Bronchial epithelial cell (primary cell): ENCODE data around the gene ATP9A. TPM values are rescaled to one million over a fixed set of nuclear protein-coding genes. Genes with fewer than 3 reads are reported as not detected.

Source experiments
- DNase-seq: peaks from one replicate; pipeline ENCODE4 v3.0.0-alpha.2; 2010; ENCODE audit warnings: low read depth
- FAIRE-seq: peaks from 2 replicates; lab custom pipeline; 2011; peaks lifted over from hg19 to GRCh38; lab: Jason Lieb, UNC
- H3K27me3 ChIP-seq: 2 replicates; pipeline ENCODE4 v1.5.1; 2011; ENCODE audit warnings: low read length; ENCODE audit not compliant: control insufficient read depth, insufficient read depth
- H3K36me3 ChIP-seq: 2 replicates; pipeline ENCODE4 v1.5.1; 2011; ENCODE audit warnings: low read length; ENCODE audit not compliant: control insufficient read depth, insufficient read depth
- H3K4me3 ChIP-seq: 2 replicates; pipeline ENCODE4 v1.5.1; 2011; ENCODE audit warnings: mild to moderate bottlenecking, low read depth, low read length, control low read depth
- CTCF ChIP-seq: IDR thresholded peaks from 2 replicates; pipeline ENCODE4 v1.5.1; 2011; ENCODE audit warnings: mild to moderate bottlenecking, moderate library complexity, low read length, control low read depth, inconsistent platforms; ENCODE audit not compliant: insufficient read depth, severe bottlenecking
- total RNA-seq: library from RNA; depleted of rRNA; stranded (reverse); fragments of >200 nt; gene quantifications from 2 replicates; pipeline ENCODE4 v1.2.1, GENCODE V29; 2014

ATP9A gene
- total RNA-seq, 1 donor from 2014 or later = 26.3 TPM

GRCh38 chr20:51811042-51811355 lies 42.8 kb upstream of the ATP9A start:
- no peaks in the 10 kb centered on the region for H3K27me3 ChIP-seq
- no peak for FAIRE-seq

GRCh38 chr20:51810155-51811041 lies 42.2 kb upstream of the ATP9A start:
- Histone ChIP-seq H3K27me3 (no peaks in the 10 kb centered on the region), H3K36me3 (no peaks in the 10 kb centered on the region), H3K4me3 (no peak overlapping the region)
- FAIRE-seq (no peak), DNase-seq (no peak)
- TF ChIP-seq CTCF = no peak

More at GRCh38 chr20:51811042-51811355, 42.8 kb upstream of the ATP9A start:
- no peaks in the 10 kb centered on the region for H3K36me3 ChIP-seq
- no peak for TF ChIP-seq CTCF
- no peak overlapping the region for H3K4me3 ChIP-seq
- peak; percentile 63 for DNase-seq

- FAIRE-seq = no peak
- H3K27me3 ChIP-seq = no peaks in the 10 kb centered on the region
These were observed 39.6 kb upstream of the ATP9A start for GRCh38 chr20:51807720-51808250.

GRCh38 chr20:51804754-51805153 lies 36.6 kb upstream of the ATP9A start:
- Histone ChIP-seq H3K27me3 (peaks cover 11% of the 10 kb centered on the region), H3K4me3 (no peak overlapping the region), H3K36me3 (no peaks in the 10 kb centered on the region)
- no peak for FAIRE-seq
- DNase-seq = no peak
- no peak for TF ChIP-seq CTCF

More at GRCh38 chr20:51807720-51808250, 39.6 kb upstream of the ATP9A start:
- Histone ChIP-seq H3K36me3 (no peaks in the 10 kb centered on the region), H3K4me3 (no peak overlapping the region)
- no peak for DNase-seq
- no peak for TF ChIP-seq CTCF

- Histone ChIP-seq H3K36me3 (no peaks in the 10 kb centered on the region), H3K4me3 (no peak overlapping the region), H3K27me3 (peaks cover 20% of the 10 kb centered on the region)
- DNase-seq (peak; percentile 21), FAIRE-seq (no peak)
- TF ChIP-seq CTCF = no peak
These were observed 35.1 kb upstream of the ATP9A start for GRCh38 chr20:51803148-51803854.
